Activated T-cell treated with anti-CD3 and anti-CD28 coated beads, Interleukin-2, amount 50 U/mL, for 72 hours (primary cell): ENCODE results near the gene C20orf141. TPM values are rescaled to one million over a fixed set of nuclear protein-coding genes. Genes with fewer than 3 reads are reported as not detected.

Experiments used
- ATAC-seq, 2 donors: fragments of 150-1000 bp; cut with Tn5 transposase; replicated peaks in 1 of 2; 2 replicates each; pipeline ENCODE4 v1.10.0; 2021; ENCODE audit warnings: moderate library complexity in 2 of 2, mild to moderate bottlenecking in 1 of 2
- DNase-seq, 2 donors: peaks; one replicate each; pipeline ENCODE4 v3.0.0; 2021 to 2022; ENCODE audit warnings: mixed read lengths in 1 of 2
- H3K27ac Mint-ChIP-seq: one replicate; pipeline ENCODE4 v1.8.0; 2022; ENCODE audit warnings: mild to moderate bottlenecking, moderate library complexity, mixed read lengths
- H3K27me3 Mint-ChIP-seq: one replicate; pipeline ENCODE4 v1.8.0; 2022; ENCODE audit warnings: low read depth, mixed read lengths
- H3K36me3 Mint-ChIP-seq, 2 donors: one replicate each; pipeline ENCODE4 v1.8.0; 2022; ENCODE audit warnings: mixed read lengths in 2 of 2, mild to moderate bottlenecking in 1 of 2; ENCODE audit not compliant: insufficient read depth in 2 of 2
- H3K4me1 Mint-ChIP-seq: one replicate; pipeline ENCODE4 v1.8.0; 2022; ENCODE audit warnings: low read depth, mixed read lengths
- H3K4me3 Mint-ChIP-seq, 2 donors: one replicate each; pipeline ENCODE4 v1.8.0; 2022; ENCODE audit warnings: mild to moderate bottlenecking in 2 of 2, mixed read lengths in 2 of 2, moderate library complexity in 2 of 2
- H3K9me3 Mint-ChIP-seq, 2 donors: one replicate each; pipeline ENCODE4 v1.8.0; 2022; ENCODE audit warnings: mixed read lengths in 2 of 2
- total RNA-seq, 2 donors: library from RNA; stranded (reverse); gene quantifications; one replicate each; pipeline ENCODE4 v1.2.3, GENCODE V29; 2022

Gene C20orf141
- total RNA-seq, 2 donors from 2014 or later: not detected

DNA sequence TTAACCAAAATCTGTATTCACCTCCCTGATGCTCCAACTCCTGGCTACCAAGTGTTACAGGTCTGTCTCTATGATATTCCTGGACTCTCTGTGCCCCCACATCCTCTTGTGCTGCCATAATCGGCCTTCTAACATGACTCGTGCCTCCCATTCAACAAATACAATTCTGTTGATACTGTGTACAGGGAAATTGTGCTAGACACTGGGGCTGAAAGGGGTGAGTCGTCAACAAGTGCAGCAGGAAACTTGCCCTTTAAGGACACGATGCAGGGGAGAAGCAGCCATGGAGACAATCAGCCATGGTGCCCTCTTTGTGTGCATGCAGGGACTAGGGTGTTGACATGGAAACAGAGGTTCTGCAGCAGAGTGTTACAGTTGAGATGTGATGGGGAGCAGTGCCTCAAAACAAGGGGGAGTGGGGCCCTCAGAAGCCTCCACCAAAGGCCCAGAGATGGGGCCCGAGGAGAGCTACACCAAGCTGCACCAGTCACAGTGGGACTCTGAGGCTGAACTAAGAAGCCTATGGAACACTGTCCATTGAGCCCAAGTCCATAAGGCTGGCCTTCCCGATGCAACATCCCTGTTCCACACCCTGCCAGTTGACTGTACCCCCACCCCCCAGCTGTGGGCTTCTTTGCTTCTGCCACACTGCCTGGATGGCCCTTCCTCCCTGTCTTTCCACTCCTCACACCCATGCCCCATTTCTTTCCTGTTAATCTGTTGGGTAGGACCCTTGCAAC is 22.6 kb downstream of the C20orf141 start:
- DNase-seq (no peak), ATAC-seq (no peak)
- Mint-ChIP-seq H3K4me1 (peaks cover 18% of the 10 kb centered on the region), H3K36me3 (peaks cover 4 to 7% of the 10 kb centered on the region in 2 donors), H3K9me3 (peaks cover 0 to 2% of the 10 kb centered on the region in 2 donors), H3K27ac (no peak overlapping the region), H3K4me3 (no peak overlapping the region), H3K27me3 (no peaks in the 10 kb centered on the region)

DNA sequence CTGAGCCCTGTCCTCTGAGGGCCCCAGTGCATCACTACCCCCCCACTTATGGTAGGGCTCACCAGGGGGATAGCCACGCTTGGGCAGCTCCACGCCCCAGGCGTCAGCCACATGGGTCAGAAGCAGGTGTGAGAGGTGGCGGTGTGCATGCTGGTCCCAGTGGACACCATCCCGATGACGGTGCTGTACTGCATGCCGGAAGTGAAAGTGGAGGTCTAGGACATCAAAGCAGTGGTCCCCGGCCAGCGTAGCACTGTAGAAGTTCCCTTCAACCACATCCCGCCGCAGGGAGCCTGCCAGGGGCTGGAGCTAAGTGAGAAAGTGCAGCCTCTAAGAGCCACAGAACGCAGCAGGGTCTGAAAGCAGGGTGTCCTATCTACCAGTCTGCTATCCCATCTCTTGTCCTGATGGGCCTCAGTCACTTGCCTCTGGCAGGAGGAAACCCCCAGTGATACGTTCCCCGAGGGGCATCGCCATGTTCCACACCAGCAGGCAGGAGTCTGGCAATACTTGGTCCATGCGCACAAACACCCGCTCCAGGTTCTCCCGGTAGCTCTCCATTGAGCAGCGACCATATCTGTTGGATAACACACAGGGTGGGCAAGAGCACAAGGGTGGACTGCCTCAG is 23.5 kb downstream of the C20orf141 start:
- Mint-ChIP-seq H3K27ac (no peak overlapping the region), H3K4me3 (peak overlapping the region in 1 of 2 donors; percentile 6), H3K4me1 (peaks cover 20% of the 10 kb centered on the region), H3K27me3 (no peaks in the 10 kb centered on the region), H3K9me3 (peaks cover 0 to 2% of the 10 kb centered on the region in 2 donors), H3K36me3 (peaks cover 4 to 7% of the 10 kb centered on the region in 2 donors)
- ATAC-seq (no peak), DNase-seq (no peak)

DNA sequence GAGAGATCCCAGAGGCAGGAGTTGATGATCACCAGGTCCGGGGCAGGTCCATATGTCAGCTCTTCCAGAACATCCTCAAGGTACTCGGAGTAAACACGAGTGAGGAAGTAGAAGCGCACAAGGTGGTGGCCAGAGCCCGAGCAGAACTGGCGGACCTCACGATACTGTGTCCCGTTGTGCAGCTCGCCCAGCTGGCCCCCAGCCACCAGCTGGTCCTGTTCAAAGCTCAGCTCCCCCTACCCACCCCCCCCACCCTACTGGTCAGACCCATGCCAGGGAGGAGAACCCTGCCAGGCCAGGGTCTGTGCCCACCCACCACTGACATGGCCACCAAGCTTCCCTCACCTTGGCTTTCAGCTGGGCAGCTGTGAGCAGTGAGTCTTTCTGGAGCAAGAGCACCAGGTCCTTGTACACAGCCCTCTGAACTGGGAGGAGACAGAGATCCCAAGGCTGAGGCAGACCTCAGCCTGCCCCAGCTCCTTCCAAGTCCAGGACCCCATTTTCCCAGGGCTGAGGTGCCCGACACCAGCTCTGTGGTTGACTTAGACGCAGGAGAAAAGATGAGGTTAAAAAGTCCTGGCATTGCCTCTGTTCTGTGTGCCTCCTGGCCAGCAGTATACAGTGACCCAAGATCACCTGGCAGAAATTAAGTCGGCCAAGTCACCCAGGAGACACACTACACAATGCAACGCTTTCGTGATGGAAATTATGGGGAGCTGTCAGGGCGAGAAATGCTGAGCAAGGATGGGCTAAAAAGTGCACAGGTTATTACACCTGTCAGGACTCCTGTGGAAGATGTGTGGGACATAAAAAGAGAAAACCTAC is 24.3 kb downstream of the C20orf141 start:
- Mint-ChIP-seq H3K4me1 (peaks cover 26% of the 10 kb centered on the region), H3K9me3 (peaks cover 0 to 2% of the 10 kb centered on the region in 2 donors), H3K36me3 (peaks cover 4 to 7% of the 10 kb centered on the region in 2 donors), H3K4me3 (peak overlapping the region; percentile 83 to 86), H3K27ac (peak overlapping the region; percentile 94), H3K27me3 (no peaks in the 10 kb centered on the region)
- DNase-seq (no peak), ATAC-seq (no peak)

- Mint-ChIP-seq H3K4me3 (peak overlapping the region; percentile 83 to 86), H3K27ac (peak overlapping the region; percentile 94), H3K27me3 (no peaks in the 10 kb centered on the region), H3K36me3 (peaks cover 4 to 7% of the 10 kb centered on the region in 2 donors), H3K9me3 (peaks cover 0 to 2% of the 10 kb centered on the region in 2 donors), H3K4me1 (peaks cover 32% of the 10 kb centered on the region)
- DNase-seq (no peak), ATAC-seq (no peak)
Observed at GRCh38 chr20:2839732-2840137, 24.9 kb downstream of the C20orf141 start.

DNA sequence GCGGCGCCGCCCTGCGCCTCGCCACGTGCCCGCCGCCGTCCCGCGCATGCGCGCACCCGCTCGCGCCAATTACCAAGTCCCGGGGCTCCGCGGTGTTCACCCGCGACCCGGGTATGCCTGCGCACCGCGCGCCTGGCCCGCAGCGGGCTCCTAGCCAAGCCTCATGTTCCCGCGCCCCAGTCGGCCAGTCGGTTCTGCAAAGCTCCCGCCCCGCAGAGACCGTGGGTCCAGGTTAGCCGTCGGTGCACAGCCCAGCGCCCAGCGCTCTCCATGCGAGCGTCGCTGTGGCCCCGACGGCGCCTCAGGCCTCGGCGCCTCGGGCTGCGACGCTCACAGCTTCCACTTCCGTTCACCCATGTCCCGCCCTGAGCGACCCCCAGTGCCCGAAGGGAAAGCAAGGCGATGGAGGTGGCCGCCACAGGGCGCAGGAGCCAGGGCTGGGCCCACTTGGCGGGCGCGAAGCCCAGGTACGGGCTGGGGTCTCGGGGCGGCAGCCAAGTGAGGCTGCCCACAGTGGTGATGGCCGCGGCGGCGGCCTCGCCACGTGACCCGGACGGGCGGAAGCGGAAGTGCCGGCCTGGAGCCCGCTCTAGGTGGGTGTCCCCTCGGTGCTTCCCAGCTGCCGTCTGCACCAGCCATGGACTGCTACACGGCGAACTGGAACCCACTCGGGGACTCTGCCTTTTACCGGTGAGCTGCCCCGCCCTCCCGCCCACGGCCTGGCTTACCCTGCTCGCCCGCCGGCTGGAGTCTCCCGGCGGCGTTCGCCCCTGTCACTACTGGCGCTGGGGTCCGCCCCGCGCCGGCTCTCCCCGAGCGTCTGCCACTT is 25.6 kb downstream of the C20orf141 start, which contains the start of the genes PCED1A and VPS16:
TSS of gene PCED1A (minus strand) at position 518 of the 829 bp plus-strand sequence. CDS start 743 bp downstream, outside the sequence.
TSS of gene VPS16 (plus strand) at position 608 of the 829 bp plus-strand sequence. CDS start at position 638, 30 bp downstream.
- peaks cover 4 to 7% of the 10 kb centered on the region in 2 donors for H3K36me3 Mint-ChIP-seq
- peak within 1 kb of the TSS; percentile 94 for H3K27ac Mint-ChIP-seq
- ATAC-seq: peak; percentile 98
- no peaks in the 10 kb centered on the region for H3K27me3 Mint-ChIP-seq
- H3K4me1 Mint-ChIP-seq: peaks cover 38% of the 10 kb centered on the region
- H3K9me3 Mint-ChIP-seq: peaks cover 0 to 2% of the 10 kb centered on the region in 2 donors
- peak within 1 kb of the TSS; percentile 86 to 91 for H3K4me3 Mint-ChIP-seq
- DNase-seq: peak; percentile 91 to 92

GRCh38 chr20:2840967-2841531 is 26.3 kb downstream of the C20orf141 start:
- Mint-ChIP-seq H3K9me3 (peaks cover 0 to 2% of the 10 kb centered on the region in 2 donors), H3K27ac (peak overlapping the region; percentile 74), H3K4me1 (peaks cover 45% of the 10 kb centered on the region), H3K36me3 (peaks cover 4 to 7% of the 10 kb centered on the region in 2 donors), H3K27me3 (no peaks in the 10 kb centered on the region), H3K4me3 (peak overlapping the region; percentile 86 to 91)
- ATAC-seq: peak; percentile 37 to 56
- DNase-seq: peak; percentile 57 to 62

- Mint-ChIP-seq H3K27me3 (no peaks in the 10 kb centered on the region), H3K27ac (no peak overlapping the region), H3K9me3 (no peaks in the 10 kb centered on the region), H3K4me3 (no peak overlapping the region), H3K36me3 (peaks cover 0 to 1% of the 10 kb centered on the region in 2 donors), H3K4me1 (peaks cover 46% of the 10 kb centered on the region)
- DNase-seq (no peak), ATAC-seq (peak; percentile 38 to 50)
Observed at GRCh38 chr20:2845607-2846006, 30.8 kb downstream of the C20orf141 start.

- H3K4me1 Mint-ChIP-seq: peaks cover 40% of the 10 kb centered on the region
- no peaks in the 10 kb centered on the region for H3K36me3 Mint-ChIP-seq
- ATAC-seq (no peak), DNase-seq (no peak)
- no peak overlapping the region for H3K4me3 Mint-ChIP-seq
- H3K27ac Mint-ChIP-seq: no peak overlapping the region
- H3K9me3 Mint-ChIP-seq: no peaks in the 10 kb centered on the region
- H3K27me3 Mint-ChIP-seq: no peaks in the 10 kb centered on the region
Observed at GRCh38 chr20:2846698-2847097, 31.9 kb downstream of the C20orf141 start.

GRCh38 chr20:2847802-2848201 is 33.0 kb downstream of the C20orf141 start:
- no peak overlapping the region for H3K27ac Mint-ChIP-seq
- H3K4me3 Mint-ChIP-seq: no peak overlapping the region
- no peaks in the 10 kb centered on the region for H3K36me3 Mint-ChIP-seq
- no peaks in the 10 kb centered on the region for H3K9me3 Mint-ChIP-seq
- DNase-seq (no peak), ATAC-seq (no peak)
- peaks cover 39% of the 10 kb centered on the region for H3K4me1 Mint-ChIP-seq
- no peaks in the 10 kb centered on the region for H3K27me3 Mint-ChIP-seq

DNA sequence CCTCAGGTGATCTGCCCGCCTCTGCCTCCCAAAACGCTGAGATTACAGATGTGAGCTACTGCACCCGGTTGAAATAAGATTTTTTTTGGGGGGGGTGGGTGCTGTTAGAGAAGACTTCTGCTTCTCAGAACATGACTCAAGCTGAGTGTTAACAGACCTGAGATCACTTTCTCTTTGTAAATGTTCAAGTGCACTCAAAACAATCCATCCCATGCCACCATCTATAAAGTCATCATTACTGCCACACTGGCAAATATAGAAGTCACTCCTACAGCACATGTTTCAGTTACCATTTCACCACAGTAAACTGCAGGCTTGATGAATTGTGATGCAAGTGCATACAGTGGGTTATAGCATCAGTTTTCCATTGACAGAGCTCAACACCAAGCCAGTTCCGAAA is 34.7 kb downstream of the C20orf141 start:
- no peak overlapping the region for H3K4me3 Mint-ChIP-seq
- DNase-seq (no peak), ATAC-seq (peak; percentile 78)
- peaks cover 0 to 2% of the 10 kb centered on the region in 2 donors for H3K36me3 Mint-ChIP-seq
- peaks cover 26% of the 10 kb centered on the region for H3K4me1 Mint-ChIP-seq
- H3K27me3 Mint-ChIP-seq: no peaks in the 10 kb centered on the region
- no peaks in the 10 kb centered on the region for H3K9me3 Mint-ChIP-seq
- H3K27ac Mint-ChIP-seq: no peak overlapping the region

DNA sequence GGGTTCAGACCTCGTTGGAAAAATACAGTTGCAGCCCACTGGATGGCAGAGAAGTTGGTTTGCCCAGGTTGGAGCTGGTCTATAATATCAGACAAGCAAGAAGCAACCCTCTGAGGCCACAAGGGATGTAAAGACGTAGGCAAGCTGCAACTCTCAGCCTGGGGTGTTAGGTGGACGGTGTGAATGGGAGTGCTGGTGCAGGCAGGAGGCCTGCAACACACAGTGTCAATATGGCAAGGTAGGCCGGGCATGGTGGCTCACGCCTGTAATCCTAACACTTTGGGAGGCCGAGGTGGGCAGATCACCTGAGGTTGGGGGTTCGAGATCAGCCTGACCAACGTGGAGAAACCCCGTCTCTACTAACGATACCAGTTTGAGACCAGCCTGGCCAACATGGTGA is 36.3 kb downstream of the C20orf141 start:
- Mint-ChIP-seq H3K36me3 (peaks cover 0 to 2% of the 10 kb centered on the region in 2 donors), H3K27me3 (no peaks in the 10 kb centered on the region), H3K9me3 (no peaks in the 10 kb centered on the region), H3K27ac (no peak overlapping the region), H3K4me1 (peaks cover 11% of the 10 kb centered on the region), H3K4me3 (no peak overlapping the region)
- DNase-seq: no peak
- ATAC-seq: no peak

DNA sequence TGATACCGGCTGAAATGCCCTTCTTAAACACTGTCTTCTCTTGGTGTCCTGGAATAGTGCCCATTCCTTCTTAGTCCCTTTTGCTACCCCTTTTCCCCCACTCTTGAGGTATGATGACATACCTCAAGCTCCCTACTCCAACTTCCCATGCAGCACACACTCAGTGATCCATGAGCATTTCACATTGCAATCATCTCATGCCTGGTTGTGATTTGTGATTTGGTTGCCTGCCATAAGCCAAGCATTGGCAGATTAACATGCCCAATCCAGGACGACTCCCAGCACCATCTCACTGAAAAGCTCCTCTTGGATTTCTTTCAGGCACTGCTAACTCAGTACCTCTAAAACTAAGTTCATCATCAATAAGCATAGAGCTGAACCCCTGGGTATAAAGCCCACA is 43.8 kb downstream of the C20orf141 start:
- H3K27ac Mint-ChIP-seq: no peak overlapping the region
- H3K4me3 Mint-ChIP-seq: no peak overlapping the region
- no peaks in the 10 kb centered on the region for H3K4me1 Mint-ChIP-seq
- H3K27me3 Mint-ChIP-seq: no peaks in the 10 kb centered on the region
- H3K36me3 Mint-ChIP-seq: peaks cover 2% of the 10 kb centered on the region in 2 donors
- no peak for DNase-seq
- no peak for ATAC-seq
- no peaks in the 10 kb centered on the region for H3K9me3 Mint-ChIP-seq
